IMR-90 (cell line): ENCODE results near the gene ITPRID1. TPM values are rescaled to one million over a fixed set of nuclear protein-coding genes. Genes with fewer than 3 reads are reported as not detected.

Experiments
- ATAC-seq: fragments of 200-7000 bp; cut with Tn5 transposase; 2 replicates; pipeline ENCODE4 v1.9.1; 2020; ENCODE audit warnings: low read depth, mild to moderate bottlenecking, moderate library complexity
- BruUV-seq: library from RNA; stranded (reverse); fragments of 400-500 nt; replicated peaks from 2 replicates; lab custom pipeline; 2021; lab: Mats Ljungman, UMichigan
- CTCF ChIA-PET: fragments of 300-600 bp; formaldehyde crosslinking; extraction: SDS; loops from one replicate; lab custom pipeline; 2021; ENCODE audit warnings: antibody characterized with exemption; lab: Yijun Ruan, JAX
- POLR2A ChIA-PET: fragments of 300-600 bp; sonication (Branson Sonifier 250); formaldehyde crosslinking; loops from one replicate; lab custom pipeline; 2022; ENCODE audit warnings: antibody characterized with exemption; ENCODE audit not compliant: unreplicated experiment; lab: Charles Lee
- DNase-seq: peaks from one replicate; pipeline ENCODE4 v3.0.0; 2013
- H2AFZ ChIP-seq: replicated peaks from 2 replicates; pipeline ENCODE3; 2013; ENCODE audit warnings: low read length, mild to moderate bottlenecking; ENCODE audit not compliant: poor library complexity
- H2AK5ac ChIP-seq: 2 replicates; pipeline ENCODE4 v1.6.1; 2013; ENCODE audit warnings: low read depth, low read length, inconsistent platforms
- H2AK9ac ChIP-seq: replicated peaks from 2 replicates; pipeline ENCODE3; 2013; ENCODE audit warnings: mild to moderate bottlenecking, low read depth, low read length, moderate library complexity; ENCODE audit not compliant: poor library complexity
- H2BK120ac ChIP-seq: 2 replicates; pipeline ENCODE4 v1.6.1; 2013; ENCODE audit warnings: low read depth, low read length, inconsistent platforms
- H2BK15ac ChIP-seq: 3 replicates; pipeline ENCODE4 v1.6.1; 2013; ENCODE audit warnings: low read depth, low read length, inconsistent platforms
- H2BK20ac ChIP-seq: 2 replicates; pipeline ENCODE4 v1.6.1; 2013; ENCODE audit warnings: low read depth, mild to moderate bottlenecking, inconsistent platforms, low read length, moderate library complexity
- H2BK5ac ChIP-seq: 2 replicates; pipeline ENCODE4 v1.6.1; 2013; ENCODE audit warnings: mild to moderate bottlenecking, low read depth, low read length, inconsistent platforms; ENCODE audit not compliant: poor library complexity, severe bottlenecking
- H3K14ac ChIP-seq: replicated peaks from 2 replicates; pipeline ENCODE4 v1.6.1; 2013; ENCODE audit warnings: low read depth, low read length, inconsistent platforms
- H3K18ac ChIP-seq: 2 replicates; pipeline ENCODE4 v1.6.1; 2013; ENCODE audit warnings: low read depth, low read length, control low read depth
- H3K23ac ChIP-seq: 2 replicates; pipeline ENCODE4 v1.6.1; 2013; ENCODE audit warnings: low read depth, low read length, inconsistent platforms
- H3K27ac ChIP-seq: 2 replicates; pipeline ENCODE4 v1.5.1; 2013; ENCODE audit warnings: mild to moderate bottlenecking, control low read depth, low read length; ENCODE audit not compliant: insufficient read depth
- H3K27me3 ChIP-seq: 2 replicates; pipeline ENCODE4 v1.6.1; 2013; ENCODE audit warnings: low read length; ENCODE audit not compliant: control insufficient read depth, insufficient read depth
- H3K36me3 ChIP-seq: 2 replicates; pipeline ENCODE4 v1.6.1; 2013; ENCODE audit warnings: low read length, mixed read lengths; ENCODE audit not compliant: control insufficient read depth, insufficient read depth
- H3K4ac ChIP-seq: 2 replicates; pipeline ENCODE4 v1.6.1; 2013; ENCODE audit warnings: low read depth, low read length, inconsistent platforms
- H3K4me1 ChIP-seq: 2 replicates; pipeline ENCODE4 v1.6.1; 2013; ENCODE audit warnings: low read length, mixed read lengths; ENCODE audit not compliant: control insufficient read depth, insufficient read depth
- H3K4me2 ChIP-seq: 2 replicates; pipeline ENCODE4 v1.6.1; 2013; ENCODE audit warnings: low read depth, mild to moderate bottlenecking, control low read depth, low read length, moderate library complexity
- H3K4me3 ChIP-seq: 2 replicates; pipeline ENCODE4 v1.5.1; 2013; ENCODE audit warnings: low read depth, mild to moderate bottlenecking, control low read depth, low read length, moderate library complexity; ENCODE audit not compliant: insufficient read depth
- H3K56ac ChIP-seq: 2 replicates; pipeline ENCODE4 v1.6.1; 2013; ENCODE audit warnings: low read length, inconsistent platforms; ENCODE audit not compliant: insufficient read depth; ENCODE audit errors: extremely low read depth
- H3K79me1 ChIP-seq, 2 experiments: 2 replicates each; pipeline ENCODE4 v1.6.1; 2013; ENCODE audit warnings: low read length in 2 of 2, inconsistent platforms in 1 of 2, low read depth in 1 of 2
- H3K9ac ChIP-seq: 2 replicates; pipeline ENCODE4 v1.6.1; 2013; ENCODE audit warnings: low read depth, low read length, control low read depth
- H3K9me1 ChIP-seq: 2 replicates; pipeline ENCODE4 v1.6.1; 2013; ENCODE audit warnings: low read length, inconsistent platforms; ENCODE audit not compliant: insufficient read depth
- H3K9me3 ChIP-seq: 2 replicates; pipeline ENCODE4 v1.6.1; 2013; ENCODE audit warnings: low read length; ENCODE audit not compliant: control insufficient read depth, insufficient read depth
- H4K20me1 ChIP-seq: 2 replicates; pipeline ENCODE4 v1.6.1; 2013; ENCODE audit warnings: low read length, inconsistent platforms; ENCODE audit not compliant: insufficient read depth
- H4K5ac ChIP-seq: 2 replicates; pipeline ENCODE4 v1.6.1; 2013; ENCODE audit warnings: mild to moderate bottlenecking, low read depth, low read length, control low read depth
- H4K8ac ChIP-seq, 2 experiments: 2 replicates each; pipeline ENCODE4 v1.6.1; 2013; ENCODE audit warnings: low read depth in 2 of 2, low read length in 2 of 2, control low read depth in 1 of 2, inconsistent platforms in 1 of 2
- H4K91ac ChIP-seq: 2 replicates; pipeline ENCODE4 v1.6.1; 2013; ENCODE audit warnings: low read depth, low read length, inconsistent platforms; ENCODE audit not compliant: insufficient read depth
- CEBPB ChIP-seq: IDR thresholded peaks from 2 replicates; pipeline ENCODE4 v1.6.1; 2012; ENCODE audit warnings: low read depth, low read length, improper control_type of control experiment
- FOS ChIP-seq: fragments of 150-350 bp; IDR thresholded peaks from 2 replicates; pipeline ENCODE4 v1.6.1; 2016; ENCODE audit warnings: low read depth, low read length
- MAZ ChIP-seq: IDR thresholded peaks from 2 replicates; pipeline ENCODE4 v1.6.1; 2012; ENCODE audit warnings: low read depth, mild to moderate bottlenecking, low read length, improper control_type of control experiment, moderate library complexity, borderline replicate concordance
- MXI1 ChIP-seq: IDR thresholded peaks from 2 replicates; pipeline ENCODE4 v1.6.1; 2012; ENCODE audit warnings: low read depth, mild to moderate bottlenecking, low read length, moderate library complexity, borderline replicate concordance
- WGBS, 2 experiments: methylation state at CpG; one replicate each; pipeline versions ENCODE4 v1.1.5 to v1.1.7; 2013; ENCODE audit warnings: missing lambda C conversion rate in 2 of 2; ENCODE audit not compliant: insufficient read length in 1 of 2; ENCODE audit errors: extremely low coverage in 2 of 2; 5-methylcytosine and 5-hydroxymethylcytosine counted together
- dilution Hi-C: fragments of 300-500 bp; cut with HindIII; formaldehyde crosslinking; loops from one replicate; pipeline ENCODE4 v1.14.3; 2018; ENCODE audit warnings: low sequenced_read_pairs; ENCODE audit not compliant: unreplicated experiment
- in situ Hi-C: fragments of 300-500 bp; cut with MboI; formaldehyde crosslinking; loops from 3 replicates; pipeline ENCODE4 v1.14.3; 2019; ENCODE audit warnings: low sequenced_read_pairs, inconsistent platforms, mixed read lengths
- intact Hi-C: fragments of 100-400 bp; cut with micrococcal nuclease; formaldehyde crosslinking; loops from 2 replicates; pipeline ENCODE4 v1.10.0; 2022
- polyA plus RNA-seq, 3 experiments: library from polyadenylated mRNA; depleted of rRNA; stranded (reverse); fragments of >200 nt; gene quantifications; 2 replicates each; pipeline ENCODE4 v1.2.3, GENCODE V29; 2012; ENCODE audit warnings: low replicate concordance in 1 of 3
- total RNA-seq: library from RNA; depleted of rRNA; stranded (reverse); fragments of >200 nt; gene quantifications from 2 replicates; pipeline ENCODE4 v1.2.3, GENCODE V29; 2012

The ITPRID1 gene
- total and polyA plus RNA-seq, 2 of the 4 experiments (the other 2 are of a cell fraction): not detected

DNA sequence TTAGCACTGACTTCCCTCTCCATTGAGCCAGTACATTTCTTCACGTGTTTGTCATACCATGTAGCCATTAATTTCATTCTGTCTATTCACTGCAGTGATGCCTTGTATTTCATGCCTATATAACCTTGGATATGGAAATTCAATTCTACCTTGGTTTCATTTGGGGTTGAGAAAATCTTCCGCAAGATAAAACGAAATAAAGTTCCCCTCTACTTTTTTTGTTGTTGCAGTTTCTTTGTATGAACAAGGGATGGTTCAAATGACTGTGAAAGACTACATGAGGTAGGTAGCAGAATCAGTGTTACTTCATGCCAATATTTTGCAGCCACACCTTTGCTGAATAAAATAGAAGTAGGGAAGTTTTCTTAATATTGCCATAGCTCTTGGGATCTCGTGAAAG lies 55.6 kb downstream of the ITPRID1 start:
- Histone ChIP-seq H4K91ac (no peak overlapping the region), H2BK15ac (no peak overlapping the region), H3K9ac (no peak overlapping the region), H2AK5ac (no peak overlapping the region), H3K18ac (no peak overlapping the region), H3K36me3 (no peaks in the 10 kb centered on the region), H4K8ac (no peak overlapping the region), H3K4me1 (no peaks in the 10 kb centered on the region), H2BK20ac (no peak overlapping the region), H2AFZ (no peak overlapping the region), H3K56ac (no peak overlapping the region), H4K5ac (no peak overlapping the region), H2AK9ac (no peak overlapping the region), H3K9me1 (no peaks in the 10 kb centered on the region), H3K4me2 (no peak overlapping the region), H3K27ac (no peak overlapping the region), H3K23ac (no peak overlapping the region), H3K14ac (no peak overlapping the region), H3K4me3 (no peak overlapping the region), H4K20me1 (no peaks in the 10 kb centered on the region), H2BK120ac (no peak overlapping the region), H3K79me1 (no peaks in the 10 kb centered on the region), H3K27me3 (no peaks in the 10 kb centered on the region), H2BK5ac (no peak overlapping the region), H3K4ac (no peak overlapping the region), H3K9me3 (no peaks in the 10 kb centered on the region)
- intact Hi-C loops: no loop called here
- in situ Hi-C loops: no loop called here
- TF ChIP-seq MAZ: no peak
- no peak for TF ChIP-seq MXI1
- TF ChIP-seq CEBPB: no peak
- no peak for TF ChIP-seq FOS
- dilution Hi-C loops: no loop called here
- ATAC-seq (no peak), DNase-seq (no peak)
- ChIA-PET POLR2A (no interaction called here), CTCF (no interaction called here)
- BruUV-seq: no TSS peak
- WGBS, 2 experiments: no CpG with 5 or more reads among the region's 4 CpGs
